Upper lobe of left lung (tissue), 4 donors: ENCODE measurements around the gene SORL1.

ENCODE experiments used
- EP300 ChIP-seq, 4 donors: sonication (generic); formaldehyde crosslinking; IDR thresholded peaks; one replicate each; pipeline ENCODE4 v1.5.1; 2017; ENCODE audit warnings: antibody characterized with exemption in 4 of 4, control low read depth in 2 of 4
- POLR2A ChIP-seq, 4 donors: fragments of 450-650 bp; IDR thresholded peaks; one replicate each; pipeline ENCODE4 v1.5.1; 2016 to 2017; ENCODE audit warnings: antibody characterized with exemption in 4 of 4, mild to moderate bottlenecking in 2 of 4
- TF ChIP-seq, protein P1 (sequence below), 6 experiments: fragments of 450-650 bp in 4 of 6; fragments of 200-600 bp in 2 of 6; sonication (generic) in 2 of 6; IDR thresholded peaks; one replicate each; pipeline ENCODE4 v1.5.1; 2016 to 2019; ENCODE audit warnings: antibody characterized with exemption in 6 of 6

DNA sequence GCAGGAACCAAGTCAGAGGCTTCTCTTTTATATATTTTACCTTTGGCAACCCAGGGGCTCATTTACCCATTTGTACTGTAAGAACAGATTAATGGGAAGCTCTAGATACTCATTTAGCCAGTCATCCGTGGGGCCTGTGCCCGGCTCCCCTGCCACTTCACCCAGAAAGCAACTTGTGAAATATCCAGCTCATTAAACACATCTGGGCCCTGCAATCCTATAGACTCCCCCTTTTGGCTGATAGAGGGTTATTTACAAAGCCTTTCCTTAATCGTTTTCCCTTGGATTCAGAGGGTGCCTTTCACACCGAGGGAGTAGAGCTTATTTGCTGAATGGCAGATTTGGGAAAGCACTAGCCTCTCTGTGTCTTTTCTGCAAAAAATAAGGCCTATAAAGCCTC lies 119.4 kb downstream of the SORL1 start:
- TF ChIP-seq, protein P1, sequence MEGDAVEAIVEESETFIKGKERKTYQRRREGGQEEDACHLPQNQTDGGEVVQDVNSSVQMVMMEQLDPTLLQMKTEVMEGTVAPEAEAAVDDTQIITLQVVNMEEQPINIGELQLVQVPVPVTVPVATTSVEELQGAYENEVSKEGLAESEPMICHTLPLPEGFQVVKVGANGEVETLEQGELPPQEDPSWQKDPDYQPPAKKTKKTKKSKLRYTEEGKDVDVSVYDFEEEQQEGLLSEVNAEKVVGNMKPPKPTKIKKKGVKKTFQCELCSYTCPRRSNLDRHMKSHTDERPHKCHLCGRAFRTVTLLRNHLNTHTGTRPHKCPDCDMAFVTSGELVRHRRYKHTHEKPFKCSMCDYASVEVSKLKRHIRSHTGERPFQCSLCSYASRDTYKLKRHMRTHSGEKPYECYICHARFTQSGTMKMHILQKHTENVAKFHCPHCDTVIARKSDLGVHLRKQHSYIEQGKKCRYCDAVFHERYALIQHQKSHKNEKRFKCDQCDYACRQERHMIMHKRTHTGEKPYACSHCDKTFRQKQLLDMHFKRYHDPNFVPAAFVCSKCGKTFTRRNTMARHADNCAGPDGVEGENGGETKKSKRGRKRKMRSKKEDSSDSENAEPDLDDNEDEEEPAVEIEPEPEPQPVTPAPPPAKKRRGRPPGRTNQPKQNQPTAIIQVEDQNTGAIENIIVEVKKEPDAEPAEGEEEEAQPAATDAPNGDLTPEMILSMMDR (IDR thresholded peaks at IDR 0.05) = no peak
- TF ChIP-seq POLR2A (IDR thresholded peaks at IDR 0.05) (no peak), EP300 (IDR thresholded peaks at IDR 0.05) (no peak)
